Renal cortex interstitium (tissue), 11 donors: ENCODE results near the gene RNGTT. TPM values are rescaled to one million over a fixed set of nuclear protein-coding genes. Genes with fewer than 3 reads are reported as not detected.
"Not testable (repeated sequence)": the region's sequence is repeated elsewhere in the genome, so short reads cannot be mapped to it uniquely, and the experiment has no call there.

Experiments used
- DNase-seq, 11 donors: peaks; one replicate each; pipeline ENCODE4 v3.0.0-alpha.2; 2013; ENCODE audit warnings: low read depth in 9 of 11, low spot score in 4 of 11; ENCODE audit errors: extremely low read depth in 1 of 11
- polyA plus RNA-seq, 3 donors: library from polyadenylated mRNA; unstranded; fragments of 120-200 nt; gene quantifications; one replicate each; pipeline ENCODE4 v1.2.1, GENCODE V29; 2013; ENCODE audit not compliant: insufficient read length in 3 of 3

The RNGTT gene
- polyA plus RNA-seq, 3 donors: 14.5 to 18.0 (median 14.9) TPM

DNA sequence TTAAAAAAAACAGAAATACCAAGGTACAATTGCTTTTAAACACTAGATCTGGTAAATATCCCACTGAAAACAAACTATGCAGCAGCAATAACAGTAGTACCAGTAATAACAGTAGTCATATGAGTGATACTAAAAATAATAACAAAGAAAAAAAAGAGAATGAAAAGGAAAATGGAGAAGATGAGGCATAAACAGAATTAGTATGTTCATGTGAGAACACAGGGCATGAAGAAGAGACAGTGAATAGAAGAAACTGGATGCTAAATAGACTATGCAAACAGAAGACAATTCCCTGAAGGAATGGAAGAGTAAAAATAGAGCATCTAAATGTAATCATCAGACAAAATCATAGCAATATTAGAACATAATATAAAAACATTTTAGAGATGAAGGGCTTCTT lies 121.1 kb downstream of the RNGTT start:
- no peak for DNase-seq

GRCh38 chr6:88840796-88841539 lies 122.5 kb downstream of the RNGTT start:
- no peak for DNase-seq

GRCh38 chr6:88840289-88840688 lies 123.1 kb downstream of the RNGTT start:
- no peak for DNase-seq

DNA sequence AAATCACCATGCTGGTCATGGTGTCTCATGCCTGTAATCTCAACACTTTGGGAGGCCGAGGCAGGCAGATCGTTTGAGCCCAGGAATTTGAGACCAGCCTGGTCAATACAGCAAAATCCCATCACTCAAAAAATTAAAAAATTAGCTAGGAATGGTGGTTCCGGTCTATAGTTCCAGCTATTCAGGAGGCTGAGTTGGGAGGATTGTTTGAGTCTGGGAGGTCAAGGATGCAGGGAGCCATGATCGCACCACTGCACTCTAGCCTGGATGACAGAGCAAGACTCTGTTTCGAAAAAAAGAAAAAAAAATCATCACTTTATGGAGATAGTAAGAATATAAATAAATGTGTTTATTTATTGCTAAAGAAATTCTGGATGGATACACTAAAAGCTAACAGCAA lies 124.1 kb downstream of the RNGTT start:
- no peak for DNase-seq

- no peak for DNase-seq
Observed at GRCh38 chr6:88835210-88835609, 128.2 kb downstream of the RNGTT start.

DNA sequence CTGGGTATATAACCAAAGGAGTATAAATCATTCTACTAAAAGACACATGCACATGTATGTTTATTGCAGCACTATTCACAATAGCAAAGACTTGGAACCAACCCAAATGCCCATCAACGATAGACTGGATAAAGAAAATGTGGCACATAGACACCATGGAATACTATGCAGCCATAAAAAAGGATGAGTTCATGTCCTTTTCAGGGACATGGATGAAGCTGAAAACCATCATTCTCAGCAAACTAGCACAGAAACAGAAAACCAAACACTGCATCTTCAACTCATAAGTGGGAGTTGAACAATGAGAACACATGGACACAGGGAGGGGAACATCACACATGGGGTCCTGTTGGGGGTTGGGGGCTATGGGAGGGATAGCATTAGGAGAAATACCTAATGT lies 130.3 kb downstream of the RNGTT start:
- not testable (repeated sequence) for DNase-seq

DNA sequence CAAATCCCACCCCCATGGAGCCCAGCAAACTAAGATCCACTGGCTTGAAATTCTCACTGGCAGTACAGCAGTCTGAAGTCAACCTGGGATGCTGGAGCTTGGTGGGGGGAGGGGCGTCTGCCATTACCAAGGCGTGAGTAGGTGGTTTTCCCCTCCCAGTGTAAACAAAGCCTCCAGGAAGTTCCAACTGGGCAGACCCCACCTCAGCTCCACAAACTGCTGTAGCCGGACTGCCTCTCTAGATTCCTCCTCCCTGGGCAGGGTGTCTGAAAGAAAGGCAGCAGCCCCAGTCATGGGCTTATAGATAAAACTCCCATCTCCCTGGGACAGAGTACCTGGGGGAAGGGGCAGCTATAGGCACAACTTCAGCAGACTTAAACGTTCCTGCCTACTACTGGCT lies 135.8 kb downstream of the RNGTT start:
- not testable (repeated sequence) for DNase-seq

GRCh38 chr6:88825856-88826255 lies 137.6 kb downstream of the RNGTT start:
- DNase-seq: no peak

GRCh38 chr6:88823998-88824397 lies 139.4 kb downstream of the RNGTT start:
- no peak for DNase-seq

DNA sequence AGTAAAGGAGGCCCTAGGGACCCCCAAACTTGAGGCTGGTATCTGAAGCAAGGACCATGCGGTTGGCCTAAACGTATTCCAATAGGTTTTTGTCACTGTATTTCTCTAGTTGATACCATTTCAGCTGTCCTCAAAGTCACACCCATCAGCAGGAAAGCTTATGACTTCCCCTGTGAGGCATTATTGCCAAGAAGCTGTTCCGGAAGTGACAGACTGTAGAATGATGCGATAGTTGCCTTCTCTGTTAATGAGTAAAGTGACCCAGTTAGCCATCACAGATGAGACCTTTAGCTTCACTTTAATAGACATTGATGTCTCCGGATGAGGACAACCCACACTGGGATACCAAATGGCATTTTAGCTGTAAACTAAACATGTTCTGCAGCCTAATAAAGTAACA lies 147.9 kb downstream of the RNGTT start:
- peak in 2 of 11 donors; percentile 2 to 5 for DNase-seq

DNA sequence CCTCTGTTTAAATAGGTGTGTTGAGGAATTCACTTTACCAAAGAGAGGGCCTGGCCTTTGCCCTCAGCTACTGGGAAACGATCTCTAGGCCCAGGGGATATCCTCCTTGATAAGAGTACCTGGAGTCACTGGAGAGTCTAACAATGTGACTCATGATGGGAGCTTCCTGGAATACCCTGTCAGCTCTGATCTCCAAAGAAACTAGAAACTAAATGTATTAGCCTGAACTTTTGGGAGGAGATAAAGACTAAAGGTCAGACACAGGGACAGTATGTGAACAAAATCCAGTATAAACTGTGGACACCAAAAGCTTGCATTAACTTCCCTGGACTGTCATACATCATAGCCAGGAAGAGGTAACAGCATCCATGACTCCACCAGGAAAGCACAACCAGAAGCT lies 148.5 kb downstream of the RNGTT start:
- DNase-seq: no peak

GRCh38 chr6:88813045-88813444 lies 150.4 kb downstream of the RNGTT start:
- peak in 10 of 11 donors; percentile 10 to 55 (median 30) for DNase-seq

DNA sequence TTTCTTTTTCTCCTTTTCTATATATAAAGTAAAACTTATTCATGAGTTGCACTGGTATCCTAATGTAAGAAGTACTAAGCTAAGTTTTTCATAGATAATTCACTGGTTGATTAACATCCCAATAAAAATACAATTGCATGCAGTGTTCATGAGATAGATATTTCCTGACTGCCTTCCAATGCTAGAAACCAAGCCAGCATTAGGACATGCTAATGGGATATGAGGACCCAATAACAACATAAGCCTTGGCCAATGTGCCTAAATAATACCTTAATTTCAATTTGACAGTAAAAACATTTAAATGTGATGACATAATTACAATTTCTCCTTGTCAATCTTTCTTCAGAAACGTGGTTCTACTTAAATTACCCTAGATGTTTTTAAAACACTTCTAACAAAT lies 152.7 kb downstream of the RNGTT start:
- no peak for DNase-seq

DNA sequence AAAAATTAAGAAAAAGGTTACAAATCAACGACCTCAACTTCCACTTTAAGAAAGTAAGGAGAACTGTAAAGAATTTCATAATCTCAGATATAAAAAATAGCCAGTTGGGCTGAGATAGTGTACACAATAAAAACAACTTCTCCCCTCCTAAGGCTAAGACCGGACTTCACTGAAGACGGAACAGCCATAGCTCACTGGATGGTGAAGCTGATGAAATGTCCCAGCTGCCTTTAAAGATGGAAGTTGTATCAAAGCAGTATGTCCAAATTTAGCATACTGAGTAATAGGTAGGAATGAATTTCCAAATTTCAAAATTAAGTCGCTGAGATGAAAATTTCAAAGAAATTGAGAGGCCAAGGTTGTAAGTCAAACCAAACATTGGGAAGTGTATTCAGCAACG lies 153.3 kb downstream of the RNGTT start:
- no peak for DNase-seq

- no peak for DNase-seq
Observed at GRCh38 chr6:88808381-88808780, 155.0 kb downstream of the RNGTT start.

- DNase-seq: no peak
Observed at GRCh38 chr6:88807622-88808021, 155.8 kb downstream of the RNGTT start.

DNA sequence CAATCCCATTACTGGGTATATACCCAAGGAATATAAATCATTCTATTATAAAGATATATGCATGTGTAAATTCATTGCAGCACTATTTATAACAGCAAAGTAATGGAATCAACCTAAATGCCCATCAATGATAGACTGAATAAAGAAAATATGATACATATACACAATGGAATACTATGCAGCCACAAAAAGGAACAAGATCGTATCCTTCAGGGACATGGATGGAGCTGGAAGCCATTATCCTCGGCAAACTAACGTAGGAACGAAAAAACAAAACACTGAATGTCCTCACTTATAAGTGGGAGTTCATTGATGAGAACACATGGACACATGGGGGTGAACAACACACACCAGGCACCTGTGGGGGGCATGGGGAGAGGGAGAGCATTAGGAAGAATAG lies 156.7 kb downstream of the RNGTT start:
- no peak for DNase-seq

GRCh38 chr6:88804701-88805100 lies 158.7 kb downstream of the RNGTT start:
- no peak for DNase-seq

GRCh38 chr6:88785478-88785877 lies 177.9 kb downstream of the RNGTT start:
- DNase-seq: no peak

DNA sequence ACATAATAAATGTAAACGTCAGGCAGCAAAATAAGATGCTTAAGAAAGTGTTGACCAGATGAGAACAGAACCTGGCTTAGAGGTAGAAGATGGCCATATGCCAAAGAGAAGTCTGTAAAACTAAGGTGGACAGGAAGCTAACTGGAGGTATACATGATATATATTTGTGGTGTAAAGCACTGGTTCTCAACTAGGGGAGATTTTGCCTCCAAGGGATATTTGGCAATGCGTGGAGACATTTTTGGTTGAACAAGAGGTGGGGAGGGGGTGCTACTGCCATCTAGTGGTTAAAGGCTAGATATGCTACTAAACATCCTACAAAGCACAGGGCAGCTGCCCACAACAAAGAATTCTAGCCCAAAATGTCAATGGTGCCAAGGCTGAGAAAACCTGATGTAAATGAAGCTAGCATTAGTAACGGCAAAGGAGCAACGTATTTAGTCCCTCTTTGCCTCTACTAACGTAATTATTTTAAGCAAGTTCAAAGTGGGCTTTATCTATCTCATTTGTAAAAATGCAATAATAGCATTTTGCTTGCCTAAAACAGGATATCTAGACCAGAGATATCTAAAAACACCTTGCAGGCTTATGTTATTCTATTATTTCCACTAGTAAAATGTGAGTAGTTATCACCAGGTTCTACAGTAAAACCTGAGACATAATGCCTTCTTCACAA lies 182.6 kb downstream of the RNGTT start:
- peak; percentile 7 to 48 (median 28) for DNase-seq
